Activated CD4-positive, alpha-beta T cell treated with anti-CD3 and anti-CD28 coated beads for 48 hours (primary cell): ENCODE measurements around the gene CEP112.

Experiments used
- DNase-seq: peaks from one replicate; pipeline ENCODE4 v3.0.0-alpha.2; 2020

CEP112 gene

DNA sequence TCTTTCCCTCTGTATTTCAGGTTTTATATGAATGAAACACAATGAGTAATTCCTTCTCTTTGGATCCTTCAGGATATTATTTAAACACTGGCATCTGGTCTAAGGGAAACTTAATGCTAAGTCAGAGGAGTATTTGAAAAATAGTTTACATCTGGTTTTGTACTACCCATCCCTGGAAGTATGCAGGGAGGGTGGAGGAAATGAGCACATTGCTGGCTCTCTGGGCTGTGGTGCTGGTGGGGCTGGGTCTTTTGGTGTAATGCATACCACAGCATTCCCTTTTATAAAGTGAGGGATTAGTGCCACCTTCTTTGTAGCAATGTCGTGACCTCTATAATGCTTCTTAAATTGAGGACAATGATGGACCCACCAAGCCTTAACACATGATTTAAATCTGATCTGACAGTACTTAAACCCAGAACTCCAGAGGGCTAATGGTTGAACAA, 525.0 kb downstream of the CEP112 start:
- no peak for DNase-seq

- no peak for DNase-seq
Measured at GRCh38 chr17:65665966-65666365, 526.0 kb downstream of the CEP112 start.

GRCh38 chr17:65664696-65665095, 527.2 kb downstream of the CEP112 start:
- no peak for DNase-seq

- no peak for DNase-seq
Measured at GRCh38 chr17:65664266-65664665, 527.7 kb downstream of the CEP112 start.

- no peak for DNase-seq
Measured at GRCh38 chr17:65662196-65662595, 529.7 kb downstream of the CEP112 start.

- DNase-seq, result no peak
Measured at GRCh38 chr17:65660947-65661346, 531.0 kb downstream of the CEP112 start.

GRCh38 chr17:65660078-65660477, 531.9 kb downstream of the CEP112 start:
- no peak for DNase-seq

- no peak for DNase-seq
Measured at GRCh38 chr17:65659512-65659911, 532.4 kb downstream of the CEP112 start.

DNA sequence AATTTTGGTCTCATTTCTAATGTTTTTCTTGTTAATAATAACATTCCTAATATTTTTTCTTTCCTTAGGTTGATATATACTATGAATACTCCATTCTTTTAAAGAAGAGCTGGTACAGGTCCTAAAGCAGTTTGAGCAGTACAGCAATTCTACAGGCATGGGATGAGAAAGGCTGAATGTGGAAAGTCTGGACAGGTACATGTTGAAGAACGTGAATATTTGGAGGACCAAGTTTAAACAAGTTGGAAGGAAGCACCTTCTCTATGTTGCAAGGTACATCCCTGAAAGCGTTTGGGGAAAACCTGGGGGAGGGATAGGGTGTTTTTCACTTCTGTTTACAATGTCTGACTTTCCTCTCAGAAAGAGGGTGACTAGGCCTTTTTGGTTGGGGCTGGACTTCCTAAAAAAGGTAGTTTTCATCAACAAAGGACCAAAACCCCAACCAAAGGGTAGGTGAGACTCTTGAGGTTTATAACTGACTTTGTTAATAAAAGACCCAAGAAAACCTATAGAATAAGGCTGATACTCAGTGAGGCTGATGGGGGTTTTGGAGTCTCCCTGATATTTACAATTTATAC, 534.6 kb downstream of the CEP112 start:
- no peak for DNase-seq

DNA sequence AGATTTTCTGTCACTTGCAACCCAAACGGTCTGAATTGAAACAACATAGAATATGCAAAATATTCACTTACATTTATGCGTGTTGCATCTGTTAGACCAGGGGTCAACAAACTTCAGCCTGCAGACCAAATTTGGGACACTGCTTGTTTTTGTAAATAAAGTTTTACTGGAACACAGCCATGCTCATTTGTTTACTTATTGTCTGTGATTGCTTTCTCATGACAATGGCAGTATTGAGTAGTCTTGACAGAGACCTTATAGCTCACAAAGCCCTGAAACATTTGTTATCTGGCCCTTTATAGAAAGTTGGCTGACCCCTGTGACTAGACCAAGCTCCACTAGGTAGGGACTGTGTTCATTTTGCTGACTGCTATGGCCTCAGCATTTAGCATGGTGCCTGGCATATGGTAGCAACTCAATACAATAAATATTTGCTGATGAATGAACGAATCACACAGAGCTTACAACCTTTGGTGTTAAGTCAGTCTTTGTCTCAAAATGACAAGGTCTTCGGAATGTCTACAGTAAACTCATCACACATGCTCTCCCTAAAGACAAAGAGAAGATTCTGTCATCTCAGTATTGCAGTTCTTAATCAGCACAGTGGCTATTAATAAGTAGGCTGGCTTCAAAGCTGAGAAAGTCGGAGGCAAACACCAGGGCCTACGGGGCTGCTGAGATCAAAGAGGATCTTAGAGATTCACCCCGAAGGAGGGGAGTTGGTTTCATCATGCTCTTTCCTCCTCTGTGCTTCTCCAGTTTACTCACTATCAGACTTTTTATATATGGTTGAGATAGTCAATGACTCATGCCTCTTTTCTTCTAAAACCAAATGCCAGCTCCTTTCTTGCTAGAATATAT, 535.3 kb downstream of the CEP112 start:
- peak; percentile 78 for DNase-seq

DNA sequence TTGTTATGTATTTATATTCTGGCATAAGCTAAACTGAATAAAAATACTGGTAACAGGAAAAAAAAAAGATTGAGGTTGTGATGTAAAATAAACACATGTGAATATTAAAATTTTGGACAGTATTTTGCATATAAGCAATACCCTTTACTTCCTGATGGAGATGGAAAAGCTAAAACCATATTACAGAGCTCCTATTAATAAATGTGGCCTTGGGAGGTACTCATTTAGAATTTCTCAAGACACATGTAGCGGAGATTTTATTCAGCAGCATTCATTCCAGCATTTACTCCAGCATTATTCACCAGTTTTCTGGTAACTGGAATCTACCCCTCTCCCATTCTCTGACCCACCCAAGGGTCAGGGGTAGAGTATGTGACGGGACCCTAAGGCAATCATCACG, 536.2 kb downstream of the CEP112 start:
- no peak for DNase-seq

DNA sequence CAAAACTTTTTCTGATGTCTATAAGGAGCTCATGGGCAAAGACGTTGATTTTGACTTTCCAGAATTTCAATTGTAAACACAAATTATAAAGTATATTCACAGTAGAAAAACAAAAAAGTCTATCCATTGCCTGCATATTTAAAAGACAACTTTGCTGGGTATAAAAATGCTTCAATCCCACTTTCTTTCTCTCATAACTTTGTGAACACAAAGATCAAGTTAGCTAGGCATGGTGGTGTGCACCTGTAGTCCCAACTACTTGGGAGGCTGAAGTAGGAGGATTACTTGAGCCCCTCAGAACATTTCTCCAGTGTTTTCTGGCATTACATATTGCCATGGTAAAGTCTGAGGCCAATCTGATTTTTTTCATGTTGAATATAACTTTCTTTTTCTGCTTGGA, 547.4 kb downstream of the CEP112 start:
- no peak for DNase-seq

GRCh38 chr17:65638221-65638975, 553.5 kb downstream of the CEP112 start:
- DNase-seq, result no peak

DNA sequence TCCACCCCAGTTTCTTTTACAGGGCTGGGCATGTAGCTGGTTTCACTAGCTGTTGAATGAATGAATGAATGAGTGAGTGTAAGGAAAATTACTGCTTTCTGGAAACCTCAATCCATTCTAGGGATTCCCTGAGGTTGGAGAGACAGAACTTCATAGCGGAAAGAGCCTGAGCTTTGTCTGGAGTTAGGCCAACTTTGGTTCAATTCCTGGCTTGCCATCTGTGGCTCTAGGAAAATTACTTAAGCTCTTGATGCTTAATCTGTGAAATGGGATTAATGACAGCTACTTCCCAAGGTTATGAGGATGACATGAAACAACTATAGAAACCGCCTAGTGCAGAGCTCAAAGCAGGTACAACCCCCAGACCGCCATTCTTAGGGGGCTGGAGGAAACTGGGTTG, 554.1 kb downstream of the CEP112 start:
- DNase-seq, result no peak

- no peak for DNase-seq
Measured at GRCh38 chr17:65634533-65634932, 557.4 kb downstream of the CEP112 start.

GRCh38 chr17:65633988-65634387, 557.9 kb downstream of the CEP112 start:
- DNase-seq, result no peak

DNA sequence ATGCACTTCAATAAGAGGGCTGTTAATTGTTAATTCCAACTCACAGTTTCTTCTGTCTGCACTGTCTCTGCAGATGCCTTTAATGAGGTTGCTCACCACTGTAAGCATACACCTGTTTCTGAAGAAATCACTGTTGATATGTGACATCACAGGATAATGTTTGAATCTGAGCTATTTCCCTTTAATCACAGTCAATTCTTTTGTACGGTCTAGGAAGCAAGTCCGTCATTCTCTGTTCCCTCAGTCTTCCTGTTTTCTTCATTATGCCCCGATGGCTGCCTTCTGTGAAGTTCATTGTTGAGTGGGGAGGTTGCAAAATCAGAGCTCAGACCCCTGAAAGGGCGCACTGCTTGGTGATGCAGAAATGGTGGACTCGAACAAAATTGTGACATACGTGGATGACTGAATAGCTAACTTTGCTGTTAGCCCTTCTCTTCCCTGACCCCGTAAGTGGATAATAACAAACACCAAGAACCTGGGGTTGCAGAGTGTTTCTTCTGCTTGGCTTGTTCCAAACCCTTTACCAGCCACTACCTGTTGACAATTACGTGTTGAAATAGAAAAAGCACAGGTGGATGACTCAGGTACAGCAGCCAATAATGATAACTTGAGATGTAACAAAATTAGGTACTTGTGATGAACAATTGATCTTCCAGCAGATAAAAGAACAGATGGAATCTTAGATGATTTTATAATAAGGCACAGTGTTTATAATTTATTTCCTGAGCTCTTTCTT, 558.6 kb downstream of the CEP112 start:
- no peak for DNase-seq

- DNase-seq, result no peak
Measured at GRCh38 chr17:65630502-65630901, 561.4 kb downstream of the CEP112 start.

DNA sequence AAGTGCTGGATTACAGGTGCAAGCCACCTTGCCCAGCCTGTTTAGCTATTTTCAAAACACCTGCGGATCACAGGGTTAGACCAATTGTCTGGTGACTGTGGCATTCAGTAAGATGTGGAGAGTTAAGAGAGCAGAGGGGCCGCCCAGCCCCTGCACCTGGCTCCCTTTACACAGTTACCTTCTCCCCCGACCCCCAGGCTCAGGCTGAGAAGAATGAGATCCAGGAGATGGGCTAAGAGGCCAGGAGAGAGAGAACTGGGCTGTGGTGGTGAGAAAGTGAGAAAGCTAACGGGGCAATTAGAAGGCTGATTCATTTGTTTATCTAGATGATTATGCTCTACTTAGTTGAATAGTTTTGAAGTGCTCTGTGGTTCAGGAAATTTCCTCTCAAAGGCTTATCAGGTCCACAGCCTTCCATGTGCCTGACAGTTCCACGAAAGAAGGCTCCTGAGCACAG, 562.7 kb downstream of the CEP112 start:
- no peak for DNase-seq

GRCh38 chr17:65628644-65629036, 563.3 kb downstream of the CEP112 start:
- no peak for DNase-seq

DNA sequence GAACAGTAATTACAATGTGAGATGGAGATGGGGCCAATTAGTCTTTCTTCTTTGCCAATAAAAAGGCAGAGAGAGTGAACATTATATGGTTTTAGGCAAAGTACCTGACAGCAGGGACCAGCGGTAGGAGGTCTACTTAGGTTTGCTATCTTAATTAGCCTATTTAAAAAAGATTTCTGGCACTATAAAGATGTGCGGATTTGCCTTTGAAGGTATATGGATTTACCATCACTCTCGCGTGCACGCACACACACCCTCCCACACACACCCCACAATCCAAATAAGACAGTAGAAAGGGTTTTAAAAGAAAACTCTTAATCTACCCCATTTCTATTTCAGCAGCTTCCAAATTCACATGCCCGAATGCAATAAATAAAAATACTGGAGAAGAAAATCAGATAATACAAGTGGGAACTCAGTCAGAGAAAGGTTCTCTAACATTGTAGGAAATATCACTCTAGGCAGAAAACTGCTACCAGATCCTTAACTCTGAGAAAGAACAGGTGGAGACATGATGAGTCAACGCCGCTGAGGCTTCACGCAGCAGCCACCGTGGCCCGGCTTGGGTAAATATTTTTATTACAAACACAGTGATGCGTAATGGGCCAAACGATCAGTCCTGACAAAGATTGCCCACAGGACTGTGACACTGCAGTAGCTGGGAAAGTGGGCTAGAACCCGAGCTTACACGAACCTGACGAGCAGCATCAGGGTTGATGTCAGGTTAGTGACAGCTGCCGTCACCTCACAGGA, 563.9 kb downstream of the CEP112 start:
- DNase-seq, result no peak

DNA sequence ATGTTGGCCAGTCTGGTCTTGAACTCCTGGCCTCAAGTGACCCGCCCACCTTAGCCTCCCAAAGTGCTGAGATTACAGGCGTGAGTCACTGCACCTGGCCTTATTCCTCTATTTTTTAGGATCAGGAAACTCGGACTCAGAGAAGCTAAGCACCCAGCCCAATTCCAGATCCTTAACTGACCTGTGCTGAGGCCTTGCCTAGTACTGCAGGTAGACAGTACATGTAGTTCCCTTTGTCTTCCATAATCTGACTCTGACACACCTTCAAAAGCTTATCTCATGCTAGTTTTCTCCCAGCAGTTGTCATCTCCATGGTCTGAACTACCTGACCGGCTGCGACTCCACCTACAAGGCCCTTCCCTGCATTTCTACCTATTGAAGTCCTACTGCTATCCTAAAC, 564.8 kb downstream of the CEP112 start:
- DNase-seq, result no peak
